Activated T-cell treated with anti-CD3 and anti-CD28 coated beads for 1 hour (primary cell): ENCODE measurements around the gene FRMD4B.
"Not testable (repeated sequence)": the region's sequence is repeated elsewhere in the genome, so short reads cannot be mapped to it uniquely, and the experiment has no call there.

Experiments used
- DNase-seq: peaks from one replicate; pipeline ENCODE4 v3.0.0-alpha.2; 2020; ENCODE audit warnings: low read depth

The FRMD4B gene

DNA sequence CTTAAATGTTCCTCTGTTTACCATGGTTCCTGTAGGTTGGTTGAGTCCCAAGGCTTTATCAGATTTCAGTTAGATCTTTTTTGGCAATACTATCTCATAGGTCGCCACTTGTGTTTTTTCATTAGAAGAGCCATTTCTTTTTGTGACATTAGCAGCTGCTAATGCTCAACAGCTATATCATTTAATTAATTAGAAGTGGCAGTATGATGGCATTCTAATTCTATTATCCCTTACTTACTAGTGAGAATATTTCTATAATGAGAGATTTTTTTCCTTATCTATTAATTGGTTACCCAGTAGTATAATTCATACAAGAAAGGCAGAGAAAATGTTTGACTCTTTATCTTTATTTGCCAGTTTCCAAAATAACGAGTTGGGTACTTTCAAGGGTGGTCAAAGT, 25.2 kb downstream of the FRMD4B start:
- DNase-seq = no peak

DNA sequence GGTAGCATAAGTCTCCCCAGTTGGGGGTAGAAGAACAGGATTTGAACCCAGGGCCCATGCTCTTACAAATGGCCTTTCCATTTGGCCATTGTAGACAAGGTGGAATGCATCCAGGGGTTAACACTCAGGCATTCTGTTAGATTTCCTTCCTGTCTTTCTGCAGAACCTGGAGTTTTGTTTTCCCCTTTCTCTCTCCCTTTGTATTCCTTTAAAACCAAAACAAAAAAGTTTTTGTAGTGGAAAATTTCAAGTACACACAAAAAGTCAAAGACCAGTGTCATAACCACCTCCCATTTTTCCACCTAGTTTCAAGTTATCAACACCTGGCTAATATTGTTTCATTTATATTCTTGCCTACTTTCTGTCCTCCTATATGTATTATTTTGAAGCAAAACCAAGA, 26.0 kb downstream of the FRMD4B start:
- no peak for DNase-seq

DNA sequence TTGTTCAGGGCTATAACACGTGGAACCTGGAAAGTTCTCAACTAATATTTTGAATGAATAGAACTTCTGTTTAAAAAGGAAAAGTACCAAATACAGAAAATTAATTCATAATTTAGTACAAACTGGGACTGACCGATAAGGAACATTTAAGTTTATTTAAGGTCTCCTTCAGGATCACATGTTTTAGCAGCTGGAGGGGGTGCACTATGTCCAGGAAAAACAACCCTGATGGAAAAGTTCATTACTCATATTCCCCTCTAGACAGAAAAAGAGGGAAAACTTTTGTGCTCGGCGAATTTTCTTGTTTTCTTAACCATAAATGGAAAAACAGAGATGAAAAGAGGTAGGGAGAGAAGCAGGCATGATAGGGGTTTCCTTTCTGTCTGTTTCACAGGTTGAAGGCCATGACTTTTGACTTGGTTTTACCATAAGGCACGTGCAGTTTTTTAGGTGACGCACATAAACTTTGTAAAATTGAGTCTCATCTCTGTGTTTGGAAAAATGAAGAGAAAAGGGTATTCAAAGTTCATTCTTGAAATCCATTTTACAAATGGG, 26.5 kb downstream of the FRMD4B start:
- DNase-seq = no peak

DNA sequence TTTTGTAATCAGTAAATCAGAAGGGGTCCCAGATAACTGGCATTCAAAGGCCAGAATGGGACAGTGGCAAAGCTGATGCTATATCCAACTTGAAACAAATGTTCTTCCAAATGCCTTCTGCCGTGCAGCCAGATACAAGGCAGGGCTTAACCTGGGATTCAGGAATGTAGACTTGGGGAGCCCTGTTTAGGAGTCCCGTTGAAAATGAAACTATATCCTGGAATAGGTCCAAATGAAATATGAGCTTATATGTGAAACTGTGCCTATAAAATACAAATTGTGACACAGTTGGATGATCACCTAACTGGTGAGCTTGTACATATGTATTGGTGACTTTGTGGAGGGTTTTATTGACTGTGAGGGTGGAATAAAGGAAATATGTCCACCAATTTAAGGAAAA, 28.7 kb downstream of the FRMD4B start:
- no peak for DNase-seq

DNA sequence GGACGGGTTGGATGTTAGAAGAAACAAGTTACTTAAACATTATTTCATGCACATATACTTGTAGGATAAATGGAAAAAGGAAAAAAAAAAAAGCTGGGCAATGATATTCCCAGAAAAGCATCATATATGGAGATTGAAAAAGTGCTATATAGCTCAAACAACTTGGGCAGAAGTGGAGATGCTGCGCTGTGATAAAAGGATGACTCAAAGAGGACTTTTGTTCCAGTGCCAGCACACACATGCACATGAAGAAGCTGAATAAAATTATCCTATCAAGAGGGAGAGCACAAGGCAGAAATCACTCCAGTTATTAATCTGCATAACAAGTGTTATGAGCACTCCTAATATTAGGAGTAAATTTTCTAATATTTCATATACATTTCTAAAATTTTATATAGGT, 30.9 kb downstream of the FRMD4B start:
- DNase-seq = no peak

DNA sequence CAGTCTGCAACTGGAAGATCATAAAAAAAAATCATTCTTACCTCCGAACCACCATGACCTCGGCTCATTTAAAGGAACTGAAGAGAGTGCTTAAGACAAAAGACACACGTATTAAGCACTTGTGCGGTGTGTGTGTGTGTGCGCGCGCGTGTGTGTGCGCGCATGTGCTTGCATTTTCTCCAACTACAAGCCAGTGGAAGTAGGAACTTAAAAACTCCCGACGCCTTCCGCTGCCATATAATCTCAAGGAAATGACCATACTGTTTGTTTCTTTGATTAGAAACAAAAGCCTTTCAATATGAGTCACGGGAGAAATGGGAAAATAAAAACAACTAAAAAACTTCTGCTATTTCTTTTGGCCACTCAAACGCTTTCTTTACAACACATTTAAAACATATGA, 32.4 kb downstream of the FRMD4B start:
- DNase-seq = no peak

DNA sequence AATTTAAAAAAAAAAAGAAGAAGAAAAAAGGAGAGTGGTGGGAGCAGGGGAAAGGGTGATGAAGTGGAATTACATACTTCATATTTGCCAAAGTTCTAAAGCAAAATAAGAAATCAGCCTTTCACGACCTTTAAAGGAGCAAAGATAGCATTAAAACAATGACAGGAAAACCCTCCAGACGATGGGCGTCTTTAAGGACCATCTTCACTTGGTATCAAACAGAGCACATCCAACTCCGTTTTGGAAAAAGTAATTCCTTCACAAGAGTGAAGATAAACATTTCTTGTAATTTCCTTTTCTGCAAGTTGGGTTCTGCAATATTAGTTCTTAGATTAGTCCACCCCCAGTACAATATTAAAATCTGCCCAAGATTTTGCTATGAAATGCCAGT, 32.8 kb downstream of the FRMD4B start:
- DNase-seq = no peak

DNA sequence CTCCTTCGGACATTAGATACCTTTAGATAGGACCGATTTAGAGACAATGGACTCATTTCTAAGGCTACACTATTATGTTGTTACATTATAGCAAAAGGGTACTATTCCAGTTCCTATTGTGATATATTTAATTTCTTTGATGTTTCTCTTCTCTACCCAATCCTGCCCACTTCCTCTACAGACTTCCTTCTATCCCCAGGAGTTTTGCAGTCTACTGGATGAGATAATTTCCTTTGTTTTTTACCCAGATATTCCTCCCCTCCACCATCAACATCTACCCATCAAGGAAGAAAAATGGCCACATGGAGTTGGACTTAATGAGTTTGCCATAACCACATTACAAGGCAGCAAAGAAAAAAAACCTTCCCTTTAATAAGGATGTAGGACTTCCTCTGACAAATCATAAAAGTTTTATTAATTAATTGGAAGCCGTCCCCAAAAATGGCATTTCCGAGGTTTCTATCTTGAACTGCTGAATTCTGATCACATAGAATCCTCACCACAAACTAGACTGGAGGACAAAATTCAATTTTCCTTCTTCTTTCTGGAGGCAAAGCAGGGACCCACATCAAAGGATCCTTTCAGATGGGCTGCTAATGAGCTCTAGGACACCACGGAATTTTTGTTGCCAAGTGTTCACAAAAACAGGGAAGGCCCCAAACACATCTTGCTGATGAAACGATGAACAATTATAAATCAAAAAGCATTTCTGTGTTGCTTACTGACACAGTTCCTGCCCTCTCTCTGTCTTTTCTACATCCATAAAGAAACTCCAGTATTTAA, 33.4 kb downstream of the FRMD4B start:
- no peak for DNase-seq

DNA sequence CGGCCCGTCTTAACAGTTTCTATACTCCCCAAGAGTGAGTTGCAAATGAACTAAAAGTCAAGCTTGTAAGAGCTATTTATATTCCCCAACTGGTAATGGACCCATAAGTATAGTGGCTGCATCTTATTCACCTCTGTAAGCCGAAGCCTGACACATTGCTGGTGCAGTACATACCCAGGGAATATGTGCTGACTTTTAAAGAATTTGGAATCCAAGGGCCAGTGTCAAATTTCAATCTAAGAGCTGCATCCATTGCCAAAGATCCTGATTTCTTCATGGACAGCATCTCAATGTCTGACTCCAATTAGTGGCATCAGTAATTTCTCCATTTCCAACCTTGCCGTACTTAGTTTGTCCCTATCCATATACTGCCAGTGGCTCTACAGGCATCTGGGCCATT, 42.0 kb downstream of the FRMD4B start:
- DNase-seq = no peak

DNA sequence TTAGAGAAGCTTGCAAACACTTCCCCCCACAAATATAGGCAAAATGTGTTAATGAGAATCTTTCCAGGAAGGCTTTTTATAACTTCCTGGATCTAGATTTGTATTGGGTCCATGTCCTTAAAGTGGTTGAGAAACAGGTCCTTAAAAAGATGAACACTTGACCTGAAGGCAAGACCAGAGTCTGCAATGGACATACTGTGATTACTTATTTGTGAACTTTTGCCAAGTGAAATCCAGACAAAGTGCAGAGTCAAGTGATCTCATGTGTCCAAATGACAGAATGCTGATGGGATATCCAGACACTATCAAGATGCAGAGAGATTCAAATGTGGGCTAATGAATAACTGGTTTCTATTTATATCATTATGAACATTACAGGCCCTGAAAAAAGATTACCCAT, 43.8 kb downstream of the FRMD4B start:
- DNase-seq = no peak

DNA sequence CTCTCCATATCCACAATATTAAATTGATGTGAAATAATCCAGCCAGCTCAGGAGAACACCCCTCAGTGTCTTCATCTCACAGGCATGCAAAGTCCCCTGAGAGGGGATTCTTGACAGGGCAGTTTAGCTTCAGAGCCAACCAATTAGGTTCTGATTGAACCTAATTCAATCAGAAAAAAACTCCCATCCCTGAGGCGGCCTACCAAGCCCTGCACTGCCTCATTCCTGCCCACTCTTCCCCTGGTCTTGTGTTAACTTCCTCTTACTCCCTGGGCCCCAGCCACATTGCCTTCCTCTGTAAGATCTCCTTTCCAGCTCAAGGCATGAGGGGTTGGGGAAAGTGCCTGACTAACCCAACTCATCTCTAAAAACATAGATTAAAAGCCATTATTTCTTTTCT, 46.1 kb downstream of the FRMD4B start:
- DNase-seq = no peak

DNA sequence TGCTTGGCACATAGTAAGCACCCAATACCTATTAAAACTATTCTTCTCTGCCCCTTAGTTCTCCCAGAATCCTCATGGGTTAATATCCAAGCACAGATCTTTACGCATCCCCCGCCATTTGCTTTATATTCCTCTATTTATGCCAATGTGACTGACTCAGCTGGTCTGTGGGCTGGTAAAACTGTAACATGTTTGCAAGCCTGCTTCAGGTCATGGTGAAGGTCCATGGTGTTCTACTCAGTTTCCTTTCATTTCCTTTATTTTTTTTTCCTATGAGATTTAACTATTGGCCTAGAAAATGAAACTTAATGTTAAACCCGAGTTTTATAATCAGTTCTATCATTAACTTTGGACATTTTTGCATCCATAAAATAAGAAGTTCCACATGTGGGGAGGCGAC, 47.0 kb downstream of the FRMD4B start:
- no peak for DNase-seq

DNA sequence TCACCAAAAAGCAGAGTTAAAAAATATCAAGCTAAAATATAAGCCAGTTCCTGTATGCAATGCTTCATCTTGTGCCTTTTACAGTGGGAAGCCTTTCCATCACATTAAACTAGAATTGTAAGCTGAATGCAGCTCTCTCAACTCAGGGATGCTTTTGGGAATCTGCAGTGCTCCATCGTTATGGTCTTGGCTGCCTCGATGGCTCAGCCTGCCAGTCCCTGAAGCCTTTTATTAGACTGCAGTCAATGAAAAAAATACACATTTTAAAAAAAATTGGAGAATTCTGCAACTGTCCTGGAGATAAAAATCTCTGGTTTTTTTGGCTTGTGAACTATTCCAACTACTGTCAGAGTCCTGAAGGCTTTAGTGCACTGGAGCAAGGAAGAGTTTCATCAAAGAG, 53.0 kb downstream of the FRMD4B start:
- DNase-seq = no peak

DNA sequence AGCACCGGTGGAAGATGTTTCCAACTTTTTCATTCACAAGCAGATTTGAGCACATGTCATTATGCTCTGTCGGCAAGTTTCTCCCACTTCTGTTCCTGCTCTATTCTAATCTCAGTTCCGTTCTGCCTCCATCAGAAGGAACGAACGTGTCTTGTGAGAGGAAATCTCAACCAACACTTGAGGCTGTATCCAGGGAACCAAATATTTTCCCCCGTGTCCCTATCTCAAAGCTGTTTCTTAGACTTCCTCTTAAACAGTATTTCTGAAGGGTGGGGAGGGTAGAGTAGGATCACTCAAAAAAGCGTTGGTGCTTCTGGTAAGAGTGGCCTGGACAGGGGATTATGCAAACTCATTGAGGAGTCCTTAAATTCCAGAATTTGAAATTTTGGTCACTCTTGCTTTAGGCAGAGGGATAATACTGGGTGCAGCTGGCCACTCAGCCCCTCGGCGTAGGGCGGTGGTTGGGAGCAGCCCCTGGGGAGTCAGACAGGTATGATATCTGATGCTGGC, 54.9 kb downstream of the FRMD4B start:
- DNase-seq = no peak

DNA sequence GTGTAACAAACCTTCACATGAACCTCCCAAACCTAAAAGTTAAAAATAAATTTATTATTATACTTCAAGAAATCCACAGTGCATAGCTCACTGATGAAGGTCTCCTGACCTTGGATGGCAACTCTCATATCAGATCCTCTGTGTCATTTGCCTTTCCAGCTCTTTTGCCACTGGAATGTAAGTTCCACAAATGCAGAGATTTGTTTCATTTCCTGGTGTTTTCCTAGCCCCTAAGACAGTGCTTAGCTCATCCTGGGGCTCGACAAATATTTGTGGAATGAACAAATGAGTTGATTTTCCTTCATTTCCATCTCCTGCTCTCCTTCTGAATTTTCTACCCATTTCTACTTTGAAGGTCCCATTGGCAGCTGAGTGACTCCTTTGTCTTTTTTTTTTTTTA, 56.0 kb downstream of the FRMD4B start:
- DNase-seq = no peak

DNA sequence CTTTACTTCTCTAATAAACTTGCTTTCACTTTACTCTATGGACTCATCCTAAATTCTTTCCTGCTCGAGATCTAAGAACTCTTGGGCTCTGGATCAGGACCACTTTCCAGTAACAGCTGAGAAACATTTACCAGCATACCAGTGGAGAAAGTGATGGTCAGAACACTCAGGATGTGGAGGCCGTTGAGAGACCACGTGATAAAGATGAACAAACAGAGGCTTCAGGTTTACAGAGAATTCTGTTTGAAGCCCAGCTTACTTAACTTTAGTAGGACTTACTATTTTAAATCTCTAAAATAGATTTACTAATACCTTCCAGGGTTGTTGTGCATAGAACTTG, 57.0 kb downstream of the FRMD4B start:
- no peak for DNase-seq

DNA sequence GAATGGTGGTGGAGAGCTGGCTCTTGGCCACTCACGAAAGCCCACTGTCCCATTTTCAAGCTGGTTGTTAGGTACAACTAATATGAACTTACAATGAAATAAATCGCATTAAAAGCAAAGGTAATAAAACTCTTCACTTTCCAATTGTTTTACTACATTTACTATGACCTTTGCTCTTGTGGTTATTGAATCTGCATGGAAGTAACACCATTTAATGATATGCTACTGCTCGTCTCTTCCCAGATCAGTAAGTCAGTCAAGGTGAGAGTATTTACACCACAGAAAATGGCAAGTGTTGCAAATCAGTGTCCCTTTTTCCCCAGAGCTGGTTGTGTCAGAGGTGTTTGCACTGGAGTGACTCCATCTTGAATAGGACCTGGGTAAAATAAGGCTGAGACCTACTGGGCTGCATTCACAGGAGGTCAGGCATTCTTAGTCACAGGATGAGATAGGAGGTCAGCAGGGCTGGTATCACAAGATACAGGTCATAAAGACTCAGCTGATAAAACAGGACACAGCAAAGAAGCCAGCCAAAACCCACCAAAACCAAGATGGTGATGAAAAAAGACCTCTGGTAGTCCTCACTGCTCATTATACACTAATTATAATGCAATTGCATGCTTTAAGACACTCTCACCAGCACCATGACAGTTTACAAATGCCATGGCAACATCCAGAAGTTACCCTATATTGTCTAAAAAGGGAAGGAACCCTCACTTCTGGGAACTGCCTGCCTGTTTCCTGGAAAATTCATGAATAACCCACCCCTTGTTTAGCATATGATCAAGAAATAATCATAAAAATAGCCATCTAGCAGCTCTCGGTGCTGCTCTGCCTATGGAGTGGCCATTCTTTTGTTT, 57.6 kb downstream of the FRMD4B start:
- no peak for DNase-seq

DNA sequence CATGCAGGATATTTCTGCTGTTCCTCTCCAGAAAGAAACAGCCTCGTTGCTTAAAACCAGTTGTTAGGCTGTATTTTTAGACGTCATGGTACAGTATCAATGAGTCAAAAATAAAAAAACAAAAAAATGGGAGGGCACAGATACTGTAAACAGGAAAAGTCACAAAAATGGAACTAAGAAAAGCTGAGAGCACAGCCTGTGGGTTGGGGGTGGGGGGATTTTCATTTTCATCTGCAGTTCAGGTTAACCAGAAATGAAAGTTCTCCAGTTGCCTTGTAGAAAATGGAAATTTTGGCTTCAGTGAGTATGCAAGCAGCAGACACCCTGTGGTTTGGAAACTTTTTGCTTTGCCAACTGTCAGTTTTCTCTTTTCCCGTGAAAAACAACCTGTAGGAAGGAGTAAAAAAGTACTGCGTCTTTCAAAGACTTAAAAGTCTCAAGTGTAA, 59.0 kb downstream of the FRMD4B start:
- no peak for DNase-seq

DNA sequence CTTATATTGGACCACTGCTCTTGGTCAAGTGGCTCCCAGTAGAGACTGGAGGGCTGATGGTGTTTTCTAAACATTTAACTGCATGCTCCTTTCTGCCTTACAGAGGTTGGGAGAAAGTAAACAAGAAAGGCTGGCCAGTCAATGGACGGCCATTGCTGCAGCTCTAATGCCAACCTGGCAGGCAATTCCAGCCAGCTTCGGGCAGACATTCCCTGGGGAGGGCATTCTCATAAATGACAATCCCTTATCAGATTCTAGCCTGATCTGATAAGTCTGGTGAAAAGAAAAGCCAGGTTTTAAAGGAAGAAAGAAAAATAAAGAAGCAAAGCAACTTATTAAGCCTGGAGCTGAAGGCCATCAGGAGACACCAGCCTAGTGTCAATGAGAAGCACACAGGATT, 60.7 kb downstream of the FRMD4B start:
- no peak for DNase-seq

DNA sequence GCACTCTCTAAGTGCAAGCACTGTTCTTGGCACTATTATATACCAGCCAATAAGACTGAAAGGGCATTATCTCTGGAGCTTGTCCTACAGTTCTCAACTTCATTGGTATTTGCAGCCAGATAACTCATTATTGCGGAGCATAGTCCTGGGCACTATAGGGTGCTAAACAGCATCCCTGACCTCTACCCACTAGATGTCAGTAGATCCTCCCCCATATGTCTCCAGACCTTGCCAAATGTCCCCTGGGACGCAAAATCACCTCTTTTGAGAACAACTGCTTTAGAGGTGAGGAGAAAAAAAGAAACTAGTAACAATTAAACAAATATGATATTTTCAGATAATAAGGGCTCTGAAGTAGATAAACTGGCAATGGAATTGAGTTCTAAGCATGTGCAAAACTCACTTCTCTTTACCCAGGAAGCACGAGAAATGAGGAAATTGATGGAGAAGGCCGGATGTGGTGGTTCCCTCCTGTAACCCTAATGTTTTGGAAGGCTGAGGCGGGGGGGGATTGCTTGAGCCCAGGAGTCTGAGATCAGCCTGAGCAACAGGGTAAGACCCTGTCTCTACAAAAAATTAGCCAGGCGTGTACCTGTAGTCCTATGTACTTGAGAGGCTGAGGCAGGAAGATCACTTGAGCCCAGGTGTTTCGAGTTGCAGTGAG, 61.4 kb downstream of the FRMD4B start:
- DNase-seq = no peak

DNA sequence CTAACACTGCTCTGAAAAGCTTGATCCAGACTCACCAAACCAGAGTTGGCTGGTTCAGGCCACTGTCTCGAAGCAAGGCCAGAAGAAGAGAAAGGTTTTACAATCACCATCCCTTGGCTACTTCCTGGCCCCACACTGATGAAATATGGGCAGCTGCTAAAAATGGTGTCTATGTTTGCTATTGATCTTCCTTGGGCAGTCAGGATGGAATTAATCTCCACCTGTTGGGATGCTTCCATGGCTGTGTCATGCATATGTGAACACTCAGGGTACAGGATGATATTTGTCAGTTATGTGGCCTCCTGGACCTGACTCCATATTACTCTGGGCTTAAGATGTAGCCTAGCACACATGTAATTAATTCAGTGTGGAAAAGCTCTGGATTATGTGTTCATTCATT, 61.9 kb downstream of the FRMD4B start:
- DNase-seq = no peak

DNA sequence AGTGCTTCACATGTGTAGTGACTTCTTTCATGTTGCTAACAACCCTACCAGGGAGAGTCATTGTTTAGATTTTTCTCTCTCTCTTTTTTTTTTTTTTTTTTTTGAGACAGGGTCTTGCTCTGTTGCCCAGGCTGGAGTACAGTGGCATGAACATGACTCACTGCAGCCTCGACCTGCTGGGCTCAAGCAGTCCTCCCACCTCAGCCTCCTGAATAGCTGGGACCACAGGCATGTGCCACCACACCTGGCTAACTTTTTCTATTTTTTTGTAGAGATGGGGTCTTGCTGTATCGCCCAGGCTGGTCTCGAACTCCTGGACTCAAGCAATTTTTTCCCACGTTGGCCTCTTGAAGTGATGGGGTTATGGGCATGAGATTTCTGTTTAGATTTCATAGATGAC, 63.4 kb downstream of the FRMD4B start:
- not testable (repeated sequence) for DNase-seq

DNA sequence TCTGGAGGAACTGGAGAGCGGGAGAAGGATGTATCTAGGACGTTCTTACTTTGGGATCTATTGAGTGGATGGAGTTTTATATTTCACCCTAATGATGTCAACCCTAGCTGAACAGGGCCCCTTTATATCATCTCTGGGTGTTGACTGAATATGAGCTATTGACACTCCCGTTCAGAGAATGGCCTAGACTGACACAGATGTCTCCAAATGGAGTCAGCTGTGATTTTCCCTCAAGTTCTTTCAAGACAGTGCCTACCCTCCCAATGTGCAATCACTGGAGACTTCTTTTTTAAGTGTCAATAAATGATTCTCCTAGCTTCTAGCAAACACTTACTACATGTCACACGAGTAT, 63.8 kb downstream of the FRMD4B start:
- DNase-seq = no peak
